ENCODE measurements around the gene SPRING1. TPM values are rescaled to one million over a fixed set of nuclear protein-coding genes. Genes with fewer than 3 reads are reported as not detected.
A peak's percentile ranks its signal among the peaks of the same experiment; 100 is the strongest.

The SPRING1 gene
- total RNA-seq, 2 experiments from 2014 or later, result 25.4 to 28.0 TPM

- no peak overlapping the region for H3K4me3 Mint-ChIP-seq
- H3K27me3 Mint-ChIP-seq, result peaks cover 11% of the 10 kb centered on the region
- peaks cover 3% of the 10 kb centered on the region for H3K36me3 Mint-ChIP-seq
- peak; percentile 36 for DNase-seq
- H3K4me1 Mint-ChIP-seq, result peaks cover 8% of the 10 kb centered on the region
- no peak overlapping the region for H3K27ac Mint-ChIP-seq
- no peaks in the 10 kb centered on the region for H3K9me3 Mint-ChIP-seq
Measured at GRCh38 chr12:116708826-116709756, 28.8 kb downstream of the SPRING1 start.

- no peak overlapping the region for H3K4me3 Mint-ChIP-seq
Measured at GRCh38 chr12:116707751-116708150, 30.1 kb downstream of the SPRING1 start.

DNA sequence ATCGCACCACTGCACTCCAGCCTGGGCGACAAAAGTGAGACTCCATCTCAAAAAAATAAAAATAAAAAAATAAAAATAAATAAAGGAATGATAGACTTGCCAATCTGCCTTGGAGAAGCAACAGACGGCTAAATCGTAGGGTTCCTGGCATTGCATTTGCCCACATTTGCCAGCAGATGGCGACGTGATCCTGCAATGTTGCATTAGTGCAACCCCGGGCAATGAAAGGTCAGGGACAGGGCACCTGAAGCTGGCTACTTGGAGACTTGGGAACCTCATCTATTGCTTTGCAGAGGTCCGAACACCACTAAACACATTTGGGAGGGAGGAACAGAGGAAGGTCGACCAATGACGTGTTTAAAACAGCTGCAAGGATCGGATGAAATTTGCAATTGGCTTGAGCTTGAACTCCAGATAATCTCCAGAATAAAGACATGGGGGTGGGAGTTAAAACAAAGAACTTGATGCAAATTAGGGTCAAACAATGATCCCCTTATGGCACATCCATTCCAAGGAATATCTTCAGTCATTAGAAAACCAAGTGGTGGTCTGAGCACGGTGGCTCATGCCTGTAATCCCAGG, 34.6 kb downstream of the SPRING1 start:
- Mint-ChIP-seq H3K9me3 (no peaks in the 10 kb centered on the region), H3K4me1 (peaks cover 1% of the 10 kb centered on the region)

More at GRCh38 chr12:116707751-116708150, 30.1 kb downstream of the SPRING1 start:
- H3K9me3 Mint-ChIP-seq, result no peaks in the 10 kb centered on the region
- peaks cover 14% of the 10 kb centered on the region for H3K27me3 Mint-ChIP-seq
- H3K27ac Mint-ChIP-seq, result no peak overlapping the region
- H3K4me1 Mint-ChIP-seq, result peaks cover 9% of the 10 kb centered on the region
- H3K36me3 Mint-ChIP-seq, result peaks cover 3% of the 10 kb centered on the region
- DNase-seq, result no peak

DNA sequence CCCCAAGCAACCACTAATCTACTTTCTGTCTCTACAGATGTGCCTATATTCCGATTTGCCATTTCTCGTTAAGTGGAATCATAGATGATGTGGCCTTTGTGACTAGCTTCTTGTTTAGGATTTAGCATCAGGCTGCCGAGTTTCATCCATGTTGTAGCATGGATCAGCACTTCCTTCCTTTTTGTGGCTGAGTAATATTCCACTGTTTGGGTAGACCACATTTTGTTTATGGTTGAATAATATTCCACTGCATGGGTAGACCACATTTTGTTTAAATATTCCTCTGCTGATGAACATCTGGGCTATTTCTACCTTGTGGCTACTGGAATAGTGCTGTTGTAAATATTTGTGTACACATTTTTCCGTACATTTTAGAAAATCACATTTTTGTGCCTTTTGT, 36.4 kb downstream of the SPRING1 start:
- Mint-ChIP-seq H3K27me3 (peaks cover 3% of the 10 kb centered on the region), H3K36me3 (no peaks in the 10 kb centered on the region), H3K4me1 (peaks cover 1% of the 10 kb centered on the region), H3K4me3 (no peak overlapping the region), H3K9me3 (no peaks in the 10 kb centered on the region), H3K27ac (no peak overlapping the region)
- no peak for DNase-seq

More for the DNA sequence above, 34.6 kb downstream of the SPRING1 start:
- no peaks in the 10 kb centered on the region for H3K36me3 Mint-ChIP-seq
- peak; percentile 54 for DNase-seq
- peaks cover 3% of the 10 kb centered on the region for H3K27me3 Mint-ChIP-seq
- H3K27ac Mint-ChIP-seq, result no peak overlapping the region
- H3K4me3 Mint-ChIP-seq, result no peak overlapping the region

DNA sequence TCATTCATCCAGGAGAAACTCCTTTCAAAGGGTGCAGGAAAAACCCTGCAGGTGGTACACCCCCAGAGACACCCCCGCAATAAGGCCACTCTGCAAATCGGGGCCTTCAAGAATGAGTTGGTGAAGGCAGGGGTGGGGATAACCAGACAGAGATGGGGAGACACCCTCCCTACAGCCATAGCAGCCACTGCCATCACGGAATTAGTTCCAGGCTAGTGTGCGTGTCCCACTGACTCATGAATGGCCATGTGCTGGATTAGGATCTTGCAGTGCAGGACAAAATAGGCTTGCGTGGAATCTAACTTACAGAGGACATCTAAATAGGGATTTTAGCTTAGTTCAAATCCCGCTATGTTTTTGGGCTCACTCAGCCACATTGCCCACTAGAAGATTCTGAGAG, 37.8 kb downstream of the SPRING1 start:
- Mint-ChIP-seq H3K36me3 (no peaks in the 10 kb centered on the region), H3K4me3 (no peak overlapping the region)

DNA sequence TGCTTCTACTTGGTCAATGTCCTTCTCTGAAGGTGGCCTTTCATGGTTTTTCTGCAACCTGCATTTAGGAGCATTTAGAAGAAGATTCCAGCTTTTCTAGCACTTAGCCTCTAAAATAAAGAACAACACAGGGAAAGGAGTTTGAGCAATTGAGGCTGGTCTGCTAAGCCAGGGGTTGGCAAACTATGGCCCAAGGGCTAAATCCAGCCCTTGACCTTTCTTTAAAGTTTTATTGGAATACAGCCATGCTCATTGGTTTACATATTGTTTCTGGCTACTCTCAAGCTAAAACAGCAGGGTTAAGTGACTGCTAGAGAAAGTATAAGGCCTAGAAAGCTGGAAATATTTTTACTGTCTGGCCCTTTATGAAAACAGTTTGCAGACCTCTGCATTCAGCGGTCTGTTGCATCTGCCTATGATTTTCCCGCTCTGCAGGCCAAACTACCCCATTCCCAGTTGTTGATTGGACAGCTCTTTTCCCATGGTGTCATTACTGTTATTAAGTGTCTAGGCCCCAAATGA, 39.3 kb downstream of the SPRING1 start:
- peaks cover 2% of the 10 kb centered on the region for H3K4me1 Mint-ChIP-seq
- H3K36me3 Mint-ChIP-seq, result no peaks in the 10 kb centered on the region
- H3K4me3 Mint-ChIP-seq, result no peak overlapping the region
- peaks cover 19% of the 10 kb centered on the region for H3K27me3 Mint-ChIP-seq
- H3K9me3 Mint-ChIP-seq, result no peaks in the 10 kb centered on the region
- no peak for DNase-seq
- no peak overlapping the region for H3K27ac Mint-ChIP-seq

More for the DNA sequence above, 37.8 kb downstream of the SPRING1 start:
- H3K27me3 Mint-ChIP-seq, result peaks cover 4% of the 10 kb centered on the region
- H3K9me3 Mint-ChIP-seq, result no peaks in the 10 kb centered on the region
- DNase-seq, result no peak
- no peak overlapping the region for H3K27ac Mint-ChIP-seq
- H3K4me1 Mint-ChIP-seq, result peaks cover 1% of the 10 kb centered on the region

DNA sequence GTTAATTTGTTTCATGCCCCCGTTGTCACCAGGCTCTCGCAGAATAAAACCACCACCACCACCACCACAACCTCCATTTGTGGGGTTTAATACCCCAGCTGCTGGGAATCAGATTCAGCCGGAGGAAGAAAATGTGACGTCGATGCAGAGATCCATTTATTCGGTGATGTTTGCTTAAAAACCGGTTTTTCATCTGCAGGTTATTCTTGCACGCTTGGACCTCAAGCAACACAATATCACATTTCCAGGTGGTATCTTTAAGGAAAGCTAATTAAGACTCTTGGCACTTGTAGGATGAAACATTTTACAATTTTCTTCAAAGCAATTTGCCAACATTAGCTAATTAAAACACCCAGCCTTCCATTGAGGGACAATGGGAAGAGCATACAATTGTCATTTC, 39.8 kb downstream of the SPRING1 start:
- Mint-ChIP-seq H3K27ac (no peak overlapping the region), H3K4me1 (peaks cover 2% of the 10 kb centered on the region), H3K4me3 (no peak overlapping the region), H3K27me3 (peaks cover 21% of the 10 kb centered on the region), H3K9me3 (no peaks in the 10 kb centered on the region), H3K36me3 (no peaks in the 10 kb centered on the region)
- no peak for DNase-seq

DNA sequence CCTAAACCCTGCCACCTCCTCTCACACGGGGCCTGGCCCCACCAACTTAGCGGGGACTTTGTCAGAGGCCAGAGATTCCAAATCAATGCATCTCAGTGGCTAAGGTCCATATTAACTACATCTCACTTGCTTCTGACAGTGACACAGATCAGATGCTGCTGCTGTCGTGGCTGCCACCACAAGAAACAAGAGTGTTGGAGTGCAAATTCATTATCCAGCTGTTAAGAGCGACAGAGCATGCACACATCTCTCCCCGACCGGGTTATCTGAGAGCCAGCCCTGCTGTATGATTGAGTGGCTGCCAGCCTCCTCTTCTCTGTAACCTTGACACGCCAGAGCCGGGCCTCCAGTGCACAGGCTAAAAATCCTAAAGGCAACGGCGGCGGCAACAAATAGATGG, 40.2 kb downstream of the SPRING1 start:
- H3K4me1 Mint-ChIP-seq, result peaks cover 4% of the 10 kb centered on the region
- H3K9me3 Mint-ChIP-seq, result no peaks in the 10 kb centered on the region
- H3K27ac Mint-ChIP-seq, result no peak overlapping the region
- peaks cover 25% of the 10 kb centered on the region for H3K27me3 Mint-ChIP-seq
- no peak for DNase-seq
- no peak overlapping the region for H3K4me3 Mint-ChIP-seq
- no peaks in the 10 kb centered on the region for H3K36me3 Mint-ChIP-seq

DNA sequence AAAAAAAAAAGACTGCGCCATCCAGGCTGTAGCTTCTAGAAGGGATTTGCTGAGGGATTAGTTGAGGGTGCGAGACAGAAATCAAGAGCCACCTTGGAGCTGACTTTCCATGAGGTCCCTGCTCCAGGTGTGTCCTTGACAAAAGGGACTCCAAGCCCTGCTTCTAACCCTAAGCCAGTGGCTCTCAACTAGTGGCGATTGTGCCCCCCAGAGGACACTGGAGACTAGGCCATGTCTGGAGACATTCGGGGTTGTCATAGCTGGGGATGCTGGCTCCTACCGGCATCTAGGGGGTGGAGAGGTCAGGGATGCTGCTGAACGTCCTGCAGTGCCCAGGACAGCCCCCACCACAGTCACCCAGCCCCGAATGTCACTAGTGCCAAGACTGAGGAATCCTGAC, 40.6 kb downstream of the SPRING1 start:
- no peak for DNase-seq
- no peak overlapping the region for H3K4me3 Mint-ChIP-seq
- no peaks in the 10 kb centered on the region for H3K9me3 Mint-ChIP-seq
- H3K27me3 Mint-ChIP-seq, result peaks cover 27% of the 10 kb centered on the region
- H3K36me3 Mint-ChIP-seq, result no peaks in the 10 kb centered on the region
- no peak overlapping the region for H3K27ac Mint-ChIP-seq
- H3K4me1 Mint-ChIP-seq, result peaks cover 4% of the 10 kb centered on the region

GRCh38 chr12:116695464-116695725, 42.5 kb downstream of the SPRING1 start:
- H3K9me3 Mint-ChIP-seq, result no peaks in the 10 kb centered on the region
- H3K27me3 Mint-ChIP-seq, result peaks cover 27% of the 10 kb centered on the region

GRCh38 chr12:116694653-116695463, 43.0 kb downstream of the SPRING1 start:
- DNase-seq, result no peak
- Mint-ChIP-seq H3K27ac (no peak overlapping the region), H3K4me3 (no peak overlapping the region), H3K9me3 (no peaks in the 10 kb centered on the region), H3K4me1 (peaks cover 4% of the 10 kb centered on the region), H3K27me3 (peaks cover 27% of the 10 kb centered on the region), H3K36me3 (no peaks in the 10 kb centered on the region)

More at GRCh38 chr12:116695464-116695725, 42.5 kb downstream of the SPRING1 start:
- no peak for DNase-seq
- Mint-ChIP-seq H3K4me1 (peaks cover 4% of the 10 kb centered on the region), H3K36me3 (no peaks in the 10 kb centered on the region), H3K27ac (no peak overlapping the region), H3K4me3 (no peak overlapping the region)

DNA sequence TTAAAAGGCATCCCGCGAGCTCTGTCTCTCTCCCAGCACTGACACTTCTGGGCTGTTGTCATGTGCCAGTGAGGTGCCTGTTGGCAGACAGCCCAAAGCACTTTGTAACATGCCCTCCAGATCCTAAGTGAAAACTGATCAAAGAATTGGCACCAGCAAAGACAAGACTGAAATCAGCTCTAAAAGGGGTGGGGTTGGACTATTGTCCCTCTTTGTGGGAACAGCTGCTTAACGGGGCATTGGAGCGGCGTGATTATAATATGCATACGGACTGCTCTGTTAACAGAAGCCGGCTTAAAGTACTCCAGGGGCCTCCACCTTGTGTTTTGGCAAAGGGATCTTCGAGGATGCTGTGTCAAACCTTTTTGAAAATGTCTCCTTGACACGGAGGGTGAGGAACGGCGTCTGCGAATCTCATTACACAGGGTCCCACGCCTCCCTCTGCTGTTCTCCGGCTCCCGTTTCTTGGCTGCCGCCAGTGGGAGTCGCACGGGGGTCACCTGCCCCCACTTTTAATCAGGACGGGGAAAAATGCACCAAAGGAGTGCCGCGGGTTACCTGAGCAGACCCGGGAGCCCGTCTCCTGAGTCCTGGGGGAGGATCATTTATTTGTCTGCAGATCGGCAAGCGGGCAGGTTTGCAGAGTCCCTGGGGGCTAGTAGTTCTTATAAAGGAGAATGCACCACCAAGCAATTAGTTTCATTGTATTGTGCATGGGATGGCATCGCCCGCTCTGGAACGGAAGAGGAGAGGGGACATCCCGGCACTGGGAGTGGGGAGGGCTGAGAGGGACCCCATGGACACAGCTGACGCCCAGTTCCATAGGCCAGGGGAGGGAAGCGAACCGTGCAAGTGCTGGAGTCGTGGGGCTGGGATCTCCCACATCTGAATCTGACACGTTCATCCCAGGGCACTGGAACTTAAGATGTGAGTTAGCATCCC, 44.3 kb downstream of the SPRING1 start:
- no peaks in the 10 kb centered on the region for H3K36me3 Mint-ChIP-seq
- peaks cover 27% of the 10 kb centered on the region for H3K27me3 Mint-ChIP-seq
- H3K27ac Mint-ChIP-seq, result no peak overlapping the region
- H3K4me3 Mint-ChIP-seq, result no peak overlapping the region
- H3K4me1 Mint-ChIP-seq, result peaks cover 4% of the 10 kb centered on the region
- no peaks in the 10 kb centered on the region for H3K9me3 Mint-ChIP-seq
- DNase-seq, result no peak

- Mint-ChIP-seq H3K4me3 (no peak overlapping the region), H3K27me3 (peaks cover 27% of the 10 kb centered on the region), H3K36me3 (no peaks in the 10 kb centered on the region), H3K27ac (no peak overlapping the region), H3K4me1 (peaks cover 4% of the 10 kb centered on the region), H3K9me3 (no peaks in the 10 kb centered on the region)
- no peak for DNase-seq
Measured at GRCh38 chr12:116692605-116693004, 45.3 kb downstream of the SPRING1 start.

GRCh38 chr12:116691636-116692035, 46.2 kb downstream of the SPRING1 start:
- Mint-ChIP-seq H3K27ac (no peak overlapping the region), H3K36me3 (no peaks in the 10 kb centered on the region), H3K9me3 (no peaks in the 10 kb centered on the region), H3K27me3 (peaks cover 27% of the 10 kb centered on the region), H3K4me3 (no peak overlapping the region), H3K4me1 (peaks cover 4% of the 10 kb centered on the region)
- no peak for DNase-seq
